HEK293T (cell line): ENCODE results near the gene RIMBP2.

Experiments
- BHLHE40 ChIP-seq: fragments of 450-650 bp; IDR thresholded peaks from 2 replicates; pipeline ENCODE4 v1.6.1; 2016; ENCODE audit warnings: mild to moderate bottlenecking, moderate library complexity, borderline replicate concordance
- ELF4 ChIP-seq: fragments of 450-650 bp; IDR thresholded peaks from 2 replicates; pipeline ENCODE4 v1.6.1; 2017; ENCODE audit warnings: antibody characterized with exemption
- FOXA1 ChIP-seq: fragments of 450-650 bp; IDR thresholded peaks from 2 replicates; pipeline ENCODE4 v1.6.1; 2016; ENCODE audit warnings: mild to moderate bottlenecking
- FOXK2 ChIP-seq: fragments of 450-650 bp; IDR thresholded peaks from 2 replicates; pipeline ENCODE4 v1.6.1; 2016; ENCODE audit warnings: mild to moderate bottlenecking
- FOXM1 ChIP-seq: fragments of 450-650 bp; IDR thresholded peaks from 2 replicates; pipeline ENCODE4 v1.6.1; 2017; ENCODE audit warnings: mild to moderate bottlenecking, borderline replicate concordance
- L3MBTL2 ChIP-seq: fragments of 450-650 bp; conservative IDR thresholded peaks from 2 replicates; pipeline ENCODE4 v1.6.1; 2016; ENCODE audit warnings: mild to moderate bottlenecking
- LEF1 ChIP-seq: fragments of 450-650 bp; IDR thresholded peaks from 2 replicates; pipeline ENCODE4 v1.6.1; 2017; ENCODE audit warnings: mild to moderate bottlenecking, borderline replicate concordance
- NFRKB ChIP-seq: fragments of 450-650 bp; IDR thresholded peaks from 2 replicates; pipeline ENCODE4 v1.6.1; 2016; ENCODE audit warnings: mild to moderate bottlenecking, moderate library complexity
- PKNOX1 ChIP-seq: fragments of 450-650 bp; IDR thresholded peaks from 2 replicates; pipeline ENCODE4 v1.6.1; 2016
- SP1 ChIP-seq: fragments of 450-650 bp; IDR thresholded peaks from 2 replicates; pipeline ENCODE4 v1.6.1; 2017
- SUZ12 ChIP-seq: fragments of 450-650 bp; IDR thresholded peaks from 2 replicates; pipeline ENCODE4 v1.6.1; 2016; ENCODE audit warnings: mild to moderate bottlenecking
- TARDBP ChIP-seq: fragments of 450-650 bp; IDR thresholded peaks from 2 replicates; pipeline ENCODE4 v1.6.1; 2016
- ZNF384 ChIP-seq: fragments of 450-650 bp; IDR thresholded peaks from 2 replicates; pipeline ENCODE4 v1.6.1; 2016

- TF ChIP-seq ZNF384 (no peak), NFRKB (no peak), SP1 (no peak), FOXM1 (no peak), FOXK2 (no peak), ELF4 (no peak), PKNOX1 (no peak), BHLHE40 (no peak), FOXA1 (no peak), SUZ12 (no peak), LEF1 (no peak), L3MBTL2 (no peak), TARDBP (no peak)
These were observed 231.9 kb downstream of the RIMBP2 start for GRCh38 chr12:130484221-130484620.
